ENCODE measurements around the gene SEMA3A. TPM values are rescaled to one million over a fixed set of nuclear protein-coding genes. Genes with fewer than 3 reads are reported as not detected.

The SEMA3A gene
- total RNA-seq, 4 donors from 2014 or later: 2.9 to 42.5 (median 25.7) TPM

DNA sequence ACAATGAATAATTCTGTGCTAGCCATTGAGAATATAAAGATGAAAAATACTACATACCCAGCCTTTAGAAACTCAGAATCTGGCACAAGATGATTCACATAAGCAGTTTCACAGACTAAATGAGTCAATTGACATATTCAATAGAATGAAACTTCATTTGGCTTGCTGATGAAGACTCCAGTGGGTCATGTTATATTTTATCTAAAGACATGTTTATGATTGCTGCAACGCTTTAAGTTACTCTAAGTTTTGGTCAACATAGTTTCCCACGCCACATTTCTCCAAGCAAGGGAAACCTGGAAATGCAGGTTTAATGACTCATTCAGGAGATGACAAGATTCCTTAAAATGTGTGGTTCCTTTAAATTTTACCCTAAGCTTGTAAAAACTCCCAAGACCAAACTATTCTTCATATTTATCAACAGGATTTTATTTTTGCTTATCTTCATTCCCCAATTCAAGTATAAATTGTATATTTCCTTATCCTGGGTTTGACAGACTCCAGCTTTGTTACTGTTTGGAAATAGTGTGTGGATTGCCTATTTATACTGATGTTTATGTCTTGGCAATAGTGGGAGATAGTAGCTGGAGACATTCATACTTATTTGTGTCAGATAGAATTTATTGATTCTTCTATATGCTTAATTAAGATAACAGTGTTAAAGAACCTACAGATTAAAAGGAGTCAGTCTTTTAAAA lies 6.6 kb downstream of the SEMA3A start:
- TF ChIP-seq, protein P1, sequence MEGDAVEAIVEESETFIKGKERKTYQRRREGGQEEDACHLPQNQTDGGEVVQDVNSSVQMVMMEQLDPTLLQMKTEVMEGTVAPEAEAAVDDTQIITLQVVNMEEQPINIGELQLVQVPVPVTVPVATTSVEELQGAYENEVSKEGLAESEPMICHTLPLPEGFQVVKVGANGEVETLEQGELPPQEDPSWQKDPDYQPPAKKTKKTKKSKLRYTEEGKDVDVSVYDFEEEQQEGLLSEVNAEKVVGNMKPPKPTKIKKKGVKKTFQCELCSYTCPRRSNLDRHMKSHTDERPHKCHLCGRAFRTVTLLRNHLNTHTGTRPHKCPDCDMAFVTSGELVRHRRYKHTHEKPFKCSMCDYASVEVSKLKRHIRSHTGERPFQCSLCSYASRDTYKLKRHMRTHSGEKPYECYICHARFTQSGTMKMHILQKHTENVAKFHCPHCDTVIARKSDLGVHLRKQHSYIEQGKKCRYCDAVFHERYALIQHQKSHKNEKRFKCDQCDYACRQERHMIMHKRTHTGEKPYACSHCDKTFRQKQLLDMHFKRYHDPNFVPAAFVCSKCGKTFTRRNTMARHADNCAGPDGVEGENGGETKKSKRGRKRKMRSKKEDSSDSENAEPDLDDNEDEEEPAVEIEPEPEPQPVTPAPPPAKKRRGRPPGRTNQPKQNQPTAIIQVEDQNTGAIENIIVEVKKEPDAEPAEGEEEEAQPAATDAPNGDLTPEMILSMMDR (IDR thresholded peaks at IDR 0.05; ENCODE audit: low read depth): no peak

DNA sequence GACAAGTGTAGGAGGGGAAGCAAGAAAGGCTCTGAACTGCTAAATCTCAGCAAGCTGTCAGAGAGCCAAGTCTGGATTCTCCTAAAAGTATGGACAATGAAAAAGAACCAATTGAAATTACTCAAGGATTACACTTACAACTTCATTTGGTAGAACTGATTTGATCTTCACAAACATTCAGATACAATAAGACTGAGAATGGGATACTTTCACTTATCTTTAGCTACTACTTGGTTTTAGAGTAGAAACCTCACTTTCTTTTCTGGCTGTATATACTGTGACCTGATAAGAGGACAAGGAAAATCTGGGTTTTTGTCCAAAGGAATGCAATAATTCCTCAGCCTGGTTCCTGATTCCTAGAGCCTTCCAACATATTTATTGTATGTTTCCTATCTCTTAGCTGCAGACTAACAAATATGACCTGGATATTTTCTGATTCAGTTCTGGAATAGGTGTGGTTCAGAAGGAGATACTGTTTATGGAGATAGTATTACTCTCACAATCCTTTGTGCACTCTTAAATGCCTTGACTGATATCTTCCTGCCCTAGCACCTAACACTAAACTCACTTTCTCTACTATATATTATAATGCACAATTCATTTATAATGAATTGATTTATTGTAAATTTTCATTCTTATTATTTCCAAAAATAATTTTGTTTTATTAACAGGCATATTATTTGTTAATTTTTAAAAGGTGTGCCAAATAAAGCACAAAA lies 7.3 kb downstream of the SEMA3A start:
- TF ChIP-seq, protein P1 (IDR thresholded peaks at IDR 0.05; ENCODE audit: low read depth): no peak

DNA sequence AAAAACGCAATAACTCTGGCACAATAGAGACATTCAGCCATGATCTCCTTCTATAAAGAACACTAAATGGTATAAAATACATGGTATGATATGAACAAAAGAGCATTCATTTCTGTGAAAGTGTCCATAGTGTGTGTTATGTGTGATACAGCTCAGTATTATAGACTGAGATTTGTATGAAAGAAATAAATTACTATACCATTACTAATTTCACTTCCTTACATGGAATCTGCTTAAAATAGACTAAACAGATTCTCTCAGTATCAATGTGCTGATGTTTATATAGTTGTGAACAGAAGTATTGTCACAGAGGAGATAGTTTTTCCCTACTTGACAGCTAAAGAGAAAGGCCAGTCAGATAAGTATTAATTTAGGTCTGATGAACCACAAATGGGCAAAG lies 10.8 kb downstream of the SEMA3A start:
- TF ChIP-seq, protein P1 (IDR thresholded peaks at IDR 0.05; ENCODE audit: low read depth): no peak

DNA sequence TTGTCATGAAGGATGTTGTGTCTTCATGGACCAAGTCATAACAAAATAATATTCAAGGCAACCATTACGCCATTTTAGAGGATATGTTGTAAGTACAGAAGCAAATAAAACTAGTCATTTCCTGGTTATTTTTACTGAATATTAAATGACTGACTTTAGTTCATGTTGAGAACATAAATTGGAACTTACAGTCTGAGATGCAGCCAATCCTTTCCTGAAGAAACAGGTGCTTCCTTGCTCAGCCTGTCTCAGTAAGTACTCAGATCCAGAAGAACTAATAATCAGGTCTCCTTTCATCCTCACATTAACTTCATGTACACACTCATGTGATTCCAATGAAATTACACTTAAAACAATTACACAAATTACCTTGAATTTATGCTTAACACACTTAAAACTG lies 12.3 kb downstream of the SEMA3A start:
- TF ChIP-seq, protein P1 (IDR thresholded peaks at IDR 0.05; ENCODE audit: low read depth): no peak

DNA sequence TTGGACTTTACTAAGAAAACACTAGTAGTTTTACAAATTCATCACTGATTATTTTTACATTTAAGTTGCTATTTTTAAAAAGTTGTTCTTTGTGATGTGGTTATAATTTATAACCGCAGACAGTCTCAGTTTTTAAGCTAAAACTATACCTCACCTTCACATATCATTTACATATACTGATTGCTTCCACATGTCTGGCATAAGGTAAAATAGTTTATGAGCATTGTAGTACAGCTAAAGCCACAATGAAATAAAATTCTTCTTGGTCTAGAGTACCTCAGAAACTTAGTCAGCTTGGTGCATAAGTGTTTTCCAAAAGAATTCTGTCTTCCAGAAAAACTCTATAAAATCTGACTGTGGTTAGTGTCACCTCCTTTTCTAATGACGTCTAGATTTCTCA lies 13.0 kb downstream of the SEMA3A start:
- TF ChIP-seq, protein P1 (IDR thresholded peaks at IDR 0.05; ENCODE audit: low read depth): no peak

DNA sequence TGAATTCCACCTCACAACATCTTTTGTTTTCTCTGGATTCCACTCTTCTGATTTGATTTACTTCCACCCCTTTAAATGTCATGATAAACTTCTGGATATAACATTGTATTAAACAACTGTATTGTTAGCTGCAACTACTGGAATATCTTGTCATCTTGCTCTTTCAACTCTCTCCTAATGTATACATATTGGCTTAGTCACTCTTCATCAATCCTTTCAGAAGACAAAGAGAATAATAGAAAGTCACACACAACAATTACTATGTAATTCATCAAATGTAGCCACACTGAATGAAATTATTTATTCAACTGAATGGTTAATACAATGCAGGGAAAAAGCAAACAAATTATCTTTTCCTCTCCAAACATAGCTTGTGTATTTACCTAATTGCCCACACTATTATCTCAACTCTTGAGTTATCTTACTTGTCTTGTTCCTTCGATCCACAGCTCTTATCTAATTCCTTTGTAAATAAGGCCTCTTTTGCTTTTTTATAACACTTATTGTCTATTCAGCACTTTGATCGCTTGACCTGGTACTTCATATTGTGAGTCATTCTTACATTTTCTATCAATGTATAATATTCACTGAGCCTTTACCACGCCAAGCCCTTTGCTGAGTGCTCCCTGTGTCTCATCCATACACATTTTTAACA lies 16.7 kb downstream of the SEMA3A start:
- TF ChIP-seq, protein P1 (IDR thresholded peaks at IDR 0.05; ENCODE audit: low read depth): no peak

DNA sequence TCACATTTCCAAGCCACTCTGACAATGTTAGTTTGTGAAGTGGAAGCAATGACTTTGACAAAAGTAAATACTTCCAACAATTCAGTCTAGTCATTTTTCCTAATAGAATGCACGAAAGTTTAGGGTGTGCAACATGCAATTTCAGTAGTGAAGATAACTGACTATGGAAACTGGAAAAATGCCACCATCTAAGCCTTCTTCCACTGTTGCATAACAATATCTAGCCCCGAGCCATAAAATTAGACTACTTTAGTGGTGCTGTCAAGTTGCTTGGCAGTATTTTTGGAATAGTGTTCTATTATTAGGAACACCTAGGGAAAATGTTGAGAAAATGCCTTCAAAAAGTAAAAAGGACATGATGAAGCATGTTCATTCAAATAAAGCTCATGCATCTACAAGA lies 17.9 kb downstream of the SEMA3A start:
- TF ChIP-seq, protein P1 (IDR thresholded peaks at IDR 0.05; ENCODE audit: low read depth): no peak
